GM21526 (cell line): Measurements from ENCODE around the gene FGF11.

Experiments
- ATAC-seq: cut with Tn5 transposase; IDR thresholded peaks from one replicate; pipeline ENCODE4 v1.9.1; 2021; ENCODE audit warnings: moderate library complexity; ENCODE audit not compliant: unreplicated experiment, low FRiP score

Gene FGF11

DNA sequence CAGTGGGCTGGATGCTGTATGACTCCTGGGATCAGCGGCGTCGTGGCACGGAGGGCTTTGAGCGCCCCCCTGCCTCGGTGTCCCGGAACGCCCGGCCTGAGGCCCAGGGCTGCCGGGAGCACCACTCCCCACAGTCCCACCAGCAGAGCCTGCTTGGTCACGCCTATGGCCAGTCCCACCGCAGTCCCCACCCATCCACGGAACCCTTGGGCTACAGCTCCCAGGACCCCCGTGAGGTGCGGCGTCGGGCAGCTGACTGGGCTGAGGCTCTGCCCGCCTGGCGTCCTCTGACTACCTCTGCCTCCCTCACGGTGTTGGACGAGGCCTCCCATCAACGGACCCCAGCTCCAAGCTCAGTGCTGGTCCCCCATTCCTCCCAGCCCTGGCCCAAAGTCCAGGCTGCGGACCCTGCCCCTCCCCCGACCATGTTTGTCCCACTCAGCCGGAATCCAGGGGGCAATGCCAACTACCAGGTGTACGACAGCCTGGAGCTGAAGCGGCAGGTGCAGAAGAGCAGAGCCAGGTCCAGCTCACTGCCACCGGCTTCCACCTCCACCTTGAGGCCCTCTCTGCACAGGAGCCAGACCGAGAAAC is 12.3 kb upstream of the FGF11 start:
- no peak for ATAC-seq

DNA sequence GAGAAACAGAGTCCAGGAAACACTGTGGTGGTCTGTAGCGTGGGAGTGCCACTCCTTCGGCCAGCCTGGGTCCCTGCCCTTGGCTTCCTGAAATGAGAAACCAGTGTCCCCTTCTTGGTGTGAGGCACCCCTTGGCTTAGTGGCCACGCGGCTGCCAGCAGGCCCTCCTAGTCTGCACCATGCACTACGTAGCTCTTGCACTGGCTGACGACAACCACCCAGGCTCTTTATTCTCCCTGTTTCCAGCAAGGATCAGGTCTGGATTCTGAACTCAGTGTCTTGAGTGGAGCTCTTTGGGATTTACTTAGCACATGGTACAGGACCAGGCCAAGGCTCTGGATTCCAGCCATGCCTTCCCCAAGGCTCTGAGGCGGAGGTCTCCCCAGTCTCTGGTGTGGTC is 11.8 kb upstream of the FGF11 start:
- ATAC-seq, result no peak

DNA sequence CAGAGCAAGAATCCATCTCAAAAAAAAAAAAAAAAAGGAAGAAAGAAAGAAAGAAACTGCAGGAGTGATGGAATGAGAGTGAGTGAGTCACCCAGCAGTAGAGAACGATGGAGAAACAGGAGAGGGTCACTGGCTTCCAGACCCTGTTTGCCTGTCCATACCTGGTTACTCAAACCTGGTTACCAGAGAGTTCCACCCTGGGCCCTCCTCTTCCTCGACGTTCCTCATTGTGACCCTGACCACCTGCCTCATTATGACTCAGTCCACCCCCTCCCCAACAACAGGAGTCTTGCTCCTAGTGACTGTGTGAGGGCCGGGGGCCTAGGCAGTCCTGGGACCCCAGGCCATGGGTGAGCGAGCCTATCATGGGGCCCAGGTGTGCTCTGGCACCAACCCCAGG is 10.8 kb upstream of the FGF11 start, which contains the start of gene SPEM3:
TSS of gene SPEM3 (plus strand) at position 301 of the 400 bp plus-strand sequence. CDS start at position 347, 46 bp downstream.
- no peak for ATAC-seq

DNA sequence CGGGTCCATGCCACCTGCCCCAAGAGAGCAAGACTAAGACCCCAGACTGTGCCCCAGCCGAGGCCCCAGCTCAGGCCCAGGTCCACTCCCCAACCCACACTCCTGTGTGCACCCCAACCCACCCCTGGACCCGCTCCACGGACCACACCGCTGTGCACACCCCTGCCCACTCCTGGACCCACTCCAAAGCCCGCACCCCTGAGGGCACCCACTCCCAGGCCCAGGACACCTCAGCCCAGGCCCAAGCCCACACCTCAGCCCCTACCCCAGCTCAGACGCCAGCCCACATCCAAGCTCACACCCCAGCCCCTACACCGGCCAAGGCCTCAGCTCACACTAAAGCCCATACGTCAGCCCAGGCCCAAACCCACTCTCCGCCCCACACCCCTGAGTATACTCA is 9.6 kb upstream of the FGF11 start:
- ATAC-seq, result no peak

DNA sequence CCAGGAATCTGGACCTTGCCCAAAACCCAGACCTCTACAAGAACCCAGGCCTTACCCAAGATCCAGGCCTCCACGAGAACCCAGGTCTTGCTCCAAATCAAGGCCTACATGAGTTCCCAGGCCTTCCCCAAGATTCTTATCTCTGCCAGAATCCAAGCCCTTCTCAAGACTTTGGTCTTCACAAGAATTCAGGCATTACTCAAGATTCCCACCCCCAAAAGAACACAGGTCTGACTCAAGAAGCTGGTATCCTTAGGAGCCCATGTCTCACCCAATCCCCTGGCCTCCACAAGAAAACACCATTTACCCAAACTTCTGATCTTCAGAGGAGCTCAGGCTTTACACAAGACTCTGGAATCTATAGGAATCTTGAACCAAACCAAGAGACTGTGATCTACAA is 8.1 kb upstream of the FGF11 start:
- no peak for ATAC-seq

DNA sequence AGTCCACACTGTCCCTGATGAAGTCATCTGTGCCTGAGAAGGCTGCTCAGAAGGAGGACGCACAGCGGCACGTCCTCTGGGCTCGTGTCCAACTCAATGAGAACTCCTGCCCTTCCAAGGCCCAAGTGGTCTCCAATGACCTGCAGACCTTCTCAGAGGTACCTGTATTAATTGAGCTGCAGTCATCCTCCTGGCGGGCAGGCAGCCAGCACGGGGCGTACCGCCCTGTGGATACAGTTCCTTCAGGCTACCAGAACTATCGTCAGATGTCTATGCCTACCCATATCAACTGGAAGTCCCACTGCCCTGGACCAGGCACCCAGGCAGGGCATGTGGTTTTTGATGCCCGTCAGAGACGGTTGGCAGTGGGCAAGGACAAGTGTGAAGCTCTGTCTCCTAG is 7.0 kb upstream of the FGF11 start:
- ATAC-seq, result no peak

DNA sequence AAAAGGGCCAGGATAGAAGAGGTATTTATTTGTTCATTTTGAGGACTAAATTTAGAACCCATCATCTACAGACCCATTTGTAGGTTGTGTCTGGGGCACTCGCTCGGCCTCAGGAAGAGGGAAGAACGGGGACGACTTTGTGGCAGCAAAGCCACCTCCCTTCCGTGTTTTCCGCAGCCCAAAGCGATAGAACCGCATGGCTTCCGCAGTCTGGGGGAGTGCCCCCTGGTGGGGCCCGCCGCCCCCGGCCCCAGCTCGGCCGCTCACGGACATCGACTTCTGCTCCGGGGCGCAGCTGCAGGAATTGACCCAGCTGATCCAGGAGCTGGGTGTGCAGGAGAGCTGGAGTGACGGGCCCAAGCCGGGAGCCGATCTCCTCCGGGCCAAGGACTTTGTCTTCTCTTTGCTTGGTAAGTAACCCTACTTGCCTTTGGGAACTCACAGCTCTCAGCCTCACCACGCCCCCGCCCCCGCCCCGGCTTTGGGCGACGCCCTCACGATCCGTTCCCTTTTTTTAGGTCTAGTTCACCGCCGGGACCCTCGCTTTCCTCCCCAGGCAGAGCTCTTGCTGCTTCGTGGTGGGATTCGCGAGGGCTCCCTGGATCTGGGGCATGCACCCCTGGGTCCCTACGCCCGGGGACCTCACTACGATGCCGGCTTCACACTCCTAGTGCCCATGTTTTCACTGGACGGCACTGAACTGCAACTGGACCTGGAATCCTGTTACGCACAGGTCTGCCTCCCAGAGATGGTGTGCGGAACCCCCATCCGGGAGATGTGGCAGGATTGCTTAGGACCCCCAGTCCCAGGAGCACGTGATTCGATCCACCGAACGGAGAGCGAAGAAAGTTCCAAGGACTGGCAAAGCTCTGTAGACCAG is 3.4 kb upstream of the FGF11 start:
- peak; percentile 30 for ATAC-seq

DNA sequence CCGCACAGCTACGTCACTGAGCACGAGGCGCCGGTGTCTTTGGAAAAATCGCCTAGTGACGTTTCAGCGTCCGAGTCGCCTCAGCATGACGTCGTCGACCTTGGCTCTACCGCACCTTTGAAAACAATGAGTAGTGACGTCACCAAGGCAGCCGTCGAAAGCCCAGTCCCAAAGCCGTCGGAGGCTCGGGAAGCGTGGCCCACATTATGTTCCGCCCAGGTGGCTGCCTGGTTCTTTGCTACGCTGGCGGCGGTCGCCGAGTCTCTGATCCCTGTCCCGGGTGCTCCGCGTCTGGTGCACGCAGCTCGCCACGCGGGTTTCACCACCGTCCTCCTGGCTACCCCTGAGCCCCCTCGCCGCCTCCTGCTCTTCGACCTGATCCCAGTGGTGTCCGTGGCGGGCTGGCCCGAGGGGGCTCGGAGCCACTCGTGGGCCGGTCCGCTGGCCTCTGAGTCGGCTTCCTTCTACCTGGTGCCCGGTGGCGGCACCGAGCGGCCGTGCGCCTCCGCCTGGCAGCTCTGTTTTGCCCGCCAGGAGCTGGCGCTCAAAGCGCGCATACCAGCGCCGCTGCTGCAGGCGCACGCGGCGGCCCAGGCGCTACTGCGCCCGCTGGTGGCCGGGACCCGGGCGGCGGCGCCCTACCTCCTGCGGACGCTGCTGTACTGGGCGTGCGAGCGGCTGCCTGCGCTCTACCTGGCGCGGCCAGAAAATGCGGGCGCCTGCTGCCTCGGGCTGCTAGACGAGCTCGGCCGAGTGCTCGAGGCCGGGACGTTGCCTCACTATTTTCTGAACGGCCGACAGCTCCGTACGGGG is 2.5 kb upstream of the FGF11 start:
- ATAC-seq, result no peak

DNA sequence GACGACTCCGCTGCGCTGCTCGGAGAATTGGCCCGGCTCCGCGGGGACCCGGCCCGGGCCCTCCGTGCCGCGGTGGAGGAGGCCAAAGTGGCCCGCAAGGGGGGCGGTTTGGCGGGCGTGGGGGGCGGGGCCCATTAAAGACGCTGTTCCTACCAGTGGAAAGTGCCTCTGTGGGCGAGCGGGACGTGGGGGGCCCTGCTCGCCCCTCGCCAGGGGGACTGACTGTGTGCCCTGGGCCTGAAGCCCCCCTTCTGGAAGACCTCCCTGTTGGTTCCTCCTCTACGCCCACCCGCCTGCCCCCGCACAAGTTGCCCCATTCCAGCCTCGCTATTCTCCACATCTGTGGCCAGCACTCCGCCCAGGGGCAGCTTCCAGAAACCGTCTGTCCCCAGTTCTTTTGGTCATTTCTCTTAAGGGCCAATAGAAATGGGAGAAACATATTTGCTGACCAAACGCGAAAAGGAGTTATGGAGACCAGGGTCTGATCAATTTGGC is 1.9 kb upstream of the FGF11 start:
- no peak for ATAC-seq

DNA sequence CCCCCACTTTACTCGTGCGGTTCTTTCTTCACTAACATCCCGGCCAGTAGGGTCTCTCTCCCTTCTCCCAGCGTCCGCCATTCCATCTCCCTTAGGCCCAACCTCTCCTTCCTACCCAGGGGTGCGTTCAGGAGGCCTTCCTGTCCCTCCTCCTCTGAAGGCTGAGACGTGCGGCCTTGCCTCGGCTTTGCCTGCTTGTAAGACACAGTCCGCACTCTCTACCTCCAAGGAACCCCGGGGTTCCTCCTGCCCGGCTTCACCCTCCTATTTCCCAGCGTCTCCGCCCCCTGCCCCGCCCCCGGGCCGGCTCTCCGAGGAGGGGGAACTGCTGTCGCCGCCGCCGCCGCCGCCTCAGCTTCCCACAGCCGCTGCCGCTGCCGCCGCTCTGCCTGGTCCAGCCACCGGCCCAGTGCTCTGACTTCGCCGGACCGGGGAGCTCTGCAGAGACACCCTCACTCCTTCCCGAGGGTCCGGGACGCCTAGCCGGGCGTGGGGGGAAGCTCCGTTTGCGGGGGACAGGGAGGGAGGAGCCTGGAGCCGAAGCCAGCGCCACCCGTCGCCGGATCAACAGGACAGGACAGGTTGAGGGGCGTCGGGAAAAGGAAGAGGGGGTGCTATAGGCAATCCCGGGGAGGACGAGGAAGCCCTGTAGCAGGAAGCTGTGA is 1.2 kb upstream of the FGF11 start:
- no peak for ATAC-seq

DNA sequence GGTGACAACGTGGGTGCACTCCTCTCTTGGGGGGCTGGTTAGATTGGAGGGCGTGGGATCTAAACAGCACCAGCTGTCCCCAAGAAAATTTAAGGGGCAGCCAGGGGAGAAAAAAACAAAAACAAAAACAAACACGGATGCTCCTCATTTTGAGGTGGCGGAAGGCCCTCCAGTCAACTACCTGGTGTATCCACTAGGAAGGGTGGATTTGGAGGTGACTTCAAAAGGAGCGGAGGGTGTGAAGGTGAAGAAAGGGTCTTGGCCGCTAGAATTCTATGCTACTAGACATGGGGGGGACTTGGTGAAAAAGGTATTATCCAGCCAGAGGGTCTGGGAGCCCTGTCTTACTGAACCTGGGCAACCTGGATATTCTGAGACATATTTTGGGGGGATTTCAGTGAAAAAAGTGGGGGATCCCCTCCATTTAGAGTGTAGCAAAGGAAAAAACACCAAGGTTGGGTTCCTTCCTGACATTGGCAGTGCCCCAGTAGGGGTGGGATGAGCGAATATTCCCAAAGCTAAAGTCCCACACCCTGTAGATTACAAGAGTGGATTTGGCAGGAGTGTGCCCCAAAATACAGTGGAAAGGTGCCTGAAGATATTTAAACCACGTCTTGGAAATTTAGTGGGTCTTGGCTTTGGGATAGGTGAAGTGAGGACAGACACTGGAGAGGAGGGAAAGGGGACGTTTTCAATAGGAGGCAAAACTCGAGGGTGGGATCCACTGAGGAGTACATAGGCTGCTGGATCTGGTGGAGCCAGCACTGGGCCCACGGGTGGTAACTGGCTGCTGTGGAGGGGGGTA is 454 bp upstream of the FGF11 start:
- no peak for ATAC-seq

DNA sequence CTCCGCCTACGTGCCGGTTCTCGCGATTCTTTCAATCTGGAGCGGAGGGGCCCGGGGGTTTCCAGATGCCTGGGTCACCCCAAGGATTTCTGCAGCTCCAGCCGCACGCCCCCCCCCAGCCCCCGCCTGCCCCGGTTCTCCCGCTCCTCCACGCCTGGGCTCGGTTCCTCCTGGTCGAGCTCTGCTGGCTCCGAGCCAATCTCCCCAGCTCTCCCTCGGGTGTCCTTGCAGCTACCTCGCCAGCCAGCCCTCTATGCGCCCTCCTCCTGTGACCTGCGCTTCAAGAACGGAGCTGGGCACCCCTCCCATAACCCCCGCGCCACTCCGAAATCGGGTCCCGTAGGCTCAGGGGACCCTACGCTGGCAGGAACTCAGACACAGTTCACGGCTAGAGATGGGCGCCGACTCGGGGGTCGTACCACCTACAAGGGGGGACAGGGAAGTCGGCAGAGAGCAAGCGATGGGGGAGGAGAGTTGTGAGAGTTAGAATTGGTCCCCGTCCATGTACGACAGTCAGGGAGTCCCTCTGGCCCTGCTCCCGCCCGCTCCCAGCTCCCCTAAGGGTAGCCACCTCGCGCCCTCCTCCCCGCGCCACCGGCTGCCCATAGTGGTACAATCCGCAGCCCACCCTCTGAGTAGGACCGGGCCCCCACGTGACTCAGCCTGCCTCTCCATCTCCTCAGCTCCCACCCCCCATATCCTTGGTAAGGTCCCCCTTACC is 961 bp downstream of the FGF11 start:
- ATAC-seq, result no peak

DNA sequence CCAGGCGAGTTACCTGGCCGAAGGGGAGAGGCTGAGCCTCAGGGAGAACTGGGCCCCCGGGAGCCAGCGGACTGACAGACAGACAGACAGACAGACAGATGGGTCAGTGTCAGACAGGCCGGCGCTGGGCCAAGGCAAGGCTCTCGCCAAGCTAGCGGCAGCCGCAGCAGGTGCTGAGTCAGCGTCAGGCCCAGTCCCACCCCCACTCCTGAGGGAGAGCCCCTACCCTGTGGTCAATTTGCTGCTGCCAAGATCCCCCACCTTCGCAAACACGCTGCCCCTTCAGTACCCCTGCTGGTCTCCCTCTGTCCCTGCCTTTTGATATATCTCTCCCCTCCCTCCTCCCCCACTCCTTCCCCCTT is 1.5 kb downstream of the FGF11 start:
- ATAC-seq, result no peak

DNA sequence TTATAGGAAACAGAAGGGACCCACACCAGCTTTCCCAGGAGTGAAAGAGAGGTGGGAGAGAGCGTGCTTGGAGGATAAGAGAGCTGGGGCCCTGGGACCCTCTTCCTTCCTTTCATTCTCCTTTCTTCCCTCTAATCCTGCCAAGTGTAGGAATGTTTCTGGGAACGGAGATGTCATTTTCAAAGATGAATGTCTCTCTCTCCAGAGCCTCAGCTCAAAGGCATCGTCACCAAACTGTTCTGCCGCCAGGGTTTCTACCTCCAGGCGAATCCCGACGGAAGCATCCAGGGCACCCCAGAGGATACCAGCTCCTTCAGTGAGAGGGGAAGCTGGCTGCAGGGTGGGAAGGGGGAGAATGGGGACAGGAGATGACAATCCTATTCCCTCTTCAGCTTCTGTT is 2.0 kb downstream of the FGF11 start:
- no peak for ATAC-seq

DNA sequence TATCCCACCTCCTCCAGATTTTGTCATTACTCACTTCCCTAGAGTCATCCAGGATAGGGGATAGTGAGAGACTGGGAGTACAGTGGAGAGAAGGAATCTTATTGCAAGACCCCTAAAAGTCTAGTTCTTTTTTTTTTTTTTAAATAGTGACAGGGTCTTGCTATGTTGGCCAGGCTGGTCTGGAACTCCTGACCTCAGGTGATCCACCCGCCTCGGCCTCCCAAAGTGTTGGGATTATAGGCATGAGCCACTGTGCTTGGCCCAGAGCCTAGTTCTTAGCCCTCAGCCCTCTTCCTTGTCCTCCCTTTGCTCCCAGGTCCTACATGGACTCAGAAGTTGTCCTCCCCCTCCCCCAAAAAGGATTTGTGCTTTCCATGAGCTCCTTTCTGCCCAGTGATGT is 2.8 kb downstream of the FGF11 start:
- no peak for ATAC-seq

DNA sequence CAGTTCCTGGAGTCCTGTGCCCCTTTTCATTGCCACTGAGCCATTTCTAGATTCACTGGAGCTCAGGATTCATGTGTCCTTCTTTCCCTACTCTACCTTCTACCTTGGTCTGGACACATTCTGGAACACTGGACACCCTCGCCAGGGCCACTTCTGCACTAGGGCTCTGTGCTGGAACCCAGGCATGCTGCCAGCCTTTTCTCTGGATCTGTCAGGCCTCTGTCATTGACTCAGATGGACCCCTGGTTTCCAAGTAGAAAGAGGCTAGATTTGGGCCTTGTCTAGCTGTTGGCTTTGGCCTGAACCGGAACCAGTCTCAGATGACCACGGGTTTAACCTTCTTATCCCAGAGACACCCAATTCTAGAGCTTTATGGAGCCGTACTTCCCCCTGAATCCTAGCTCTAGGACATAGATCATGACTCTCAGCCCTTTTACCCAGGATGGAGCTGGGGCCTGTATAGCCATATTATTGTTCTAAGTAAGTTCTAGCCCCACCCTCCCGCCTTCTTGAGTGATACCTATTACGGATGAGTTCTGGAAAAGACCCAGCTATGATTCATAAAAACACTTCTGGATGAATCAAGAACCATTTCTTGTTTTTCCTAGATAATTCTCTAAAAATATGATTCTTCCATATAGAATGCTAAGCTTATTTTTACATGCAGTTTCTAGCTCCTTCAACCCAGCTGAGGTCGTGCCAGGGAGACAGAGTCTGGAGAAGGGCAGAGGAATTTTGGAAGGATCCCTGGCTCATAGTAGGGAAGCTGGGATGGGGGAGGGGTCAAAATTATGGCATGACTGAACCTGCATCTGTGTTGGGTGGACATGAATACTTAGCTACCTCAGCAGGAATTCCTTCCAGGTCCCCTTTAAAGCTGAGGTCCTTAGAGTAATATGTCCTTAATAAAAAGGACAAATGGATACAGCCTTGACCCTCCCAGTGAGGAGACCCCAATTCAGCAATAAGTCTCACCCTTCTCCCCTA is 4.5 kb downstream of the FGF11 start:
- no peak for ATAC-seq

DNA sequence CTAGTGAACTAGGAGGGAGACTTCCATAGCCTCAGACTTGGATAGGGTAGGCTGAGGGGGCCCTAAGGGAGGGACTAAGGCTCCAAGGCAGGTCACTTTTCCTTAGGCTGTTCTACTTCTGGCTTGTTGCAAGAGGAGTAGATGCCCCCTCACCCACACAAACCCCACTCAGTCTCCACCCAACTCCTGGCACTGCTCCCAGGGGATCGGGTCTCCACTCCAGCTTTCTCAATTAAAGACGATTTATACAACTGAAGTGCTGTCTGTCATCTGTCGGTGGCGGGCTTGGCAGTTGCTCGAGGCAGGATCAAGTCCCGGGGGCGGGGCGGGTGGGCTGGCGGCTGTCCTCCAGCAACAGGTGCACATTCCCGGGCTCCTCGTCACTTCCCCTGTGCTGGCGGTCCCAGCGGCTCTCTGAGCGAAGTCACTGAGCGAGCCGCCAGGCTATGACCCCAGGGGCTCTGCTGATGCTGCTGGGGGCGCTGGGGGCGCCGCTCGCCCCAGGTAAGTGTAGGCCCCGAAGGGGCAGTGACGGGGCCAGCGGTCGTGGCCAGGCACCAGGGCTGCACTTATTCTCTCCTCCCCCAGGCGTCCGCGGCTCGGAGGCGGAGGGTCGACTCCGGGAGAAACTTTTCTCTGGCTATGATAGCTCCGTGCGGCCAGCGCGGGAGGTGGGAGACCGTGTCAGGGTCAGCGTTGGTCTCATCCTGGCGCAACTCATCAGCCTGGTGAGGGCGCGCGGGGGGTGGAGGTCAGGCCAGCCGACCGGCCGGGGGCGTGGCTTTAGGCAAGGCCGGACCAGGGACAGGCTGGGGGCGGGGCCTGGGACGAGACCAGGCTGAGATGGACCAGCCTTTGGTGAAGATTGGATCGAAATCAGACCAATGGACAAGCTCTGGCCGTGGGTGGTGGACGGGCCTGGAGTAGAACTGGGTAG is 5.6 kb downstream of the FGF11 start, which contains the start of gene CHRNB1:
TSS of gene CHRNB1 (plus strand) at position 380 of the 937 bp plus-strand sequence. CDS start at position 447, 67 bp downstream.
- ATAC-seq, result no peak
